Heart left ventricle (tissue), 16 donors: Measurements from ENCODE around the gene TCF19. TPM values are rescaled to one million over a fixed set of nuclear protein-coding genes. Genes with fewer than 3 reads are reported as not detected.

ENCODE experiments used
- ATAC-seq, 4 donors: fragments of 200-7000 bp; cut with Tn5 transposase; one replicate each; pipeline ENCODE4 v1.9.1; 2020 to 2022; ENCODE audit warnings: moderate library complexity in 4 of 4, mild to moderate bottlenecking in 3 of 4, moderate number of reproducible peaks in 1 of 4
- DNase-seq, 5 donors: peaks; one replicate each; pipeline ENCODE4 v3.0.0-alpha.2; 2020
- H3K27ac ChIP-seq, 12 donors: fragments of 200-600 bp; sonication (generic) in 4 of 12; one replicate each; pipeline versions ENCODE4 v1.5.0 to v1.8.0; 2016 to 2022; ENCODE audit warnings: mild to moderate bottlenecking in 2 of 12
- H3K27me3 ChIP-seq, 9 donors: fragments of 200-600 bp; sonication (generic) in 2 of 9; one replicate each; pipeline versions ENCODE4 v1.5.1 to v1.8.0; 2016 to 2022; ENCODE audit warnings: mild to moderate bottlenecking in 3 of 9
- H3K36me3 ChIP-seq, 9 donors: fragments of 200-600 bp; sonication (generic) in 2 of 9; one replicate each; pipeline versions ENCODE4 v1.5.0 to v1.8.0; 2018 to 2022; ENCODE audit warnings: mild to moderate bottlenecking in 2 of 9
- H3K4me1 ChIP-seq, 12 donors: fragments of 200-600 bp; sonication (generic) in 4 of 12; one replicate each; pipeline versions ENCODE4 v1.5.0 to v1.8.0; 2016 to 2022; ENCODE audit warnings: mild to moderate bottlenecking in 3 of 12
- H3K4me3 ChIP-seq, 12 donors: fragments of 200-600 bp; sonication (generic) in 4 of 12; one replicate each; pipeline versions ENCODE4 v1.5.0 to v1.8.0; 2017 to 2022; ENCODE audit warnings: mild to moderate bottlenecking in 9 of 12, moderate library complexity in 4 of 12
- H3K9me3 ChIP-seq, 12 donors: fragments of 200-600 bp; sonication (generic) in 4 of 12; one replicate each; pipeline versions ENCODE4 v1.5.0 to v1.8.0; 2016 to 2022; ENCODE audit warnings: mild to moderate bottlenecking in 1 of 12
- CTCF ChIP-seq, 12 donors: fragments of 200-600 bp; sonication (generic) in 4 of 12; IDR thresholded peaks; one replicate each; pipeline versions ENCODE4 v1.5.0 to v1.8.0; 2018 to 2022; ENCODE audit warnings: antibody characterized with exemption in 12 of 12, mild to moderate bottlenecking in 5 of 12
- POLR2A ChIP-seq, 2 donors: fragments of 450-650 bp; IDR thresholded peaks; one replicate each; pipeline ENCODE4 v1.6.1; 2017; ENCODE audit warnings: antibody characterized with exemption in 2 of 2, mild to moderate bottlenecking in 2 of 2, moderate library complexity in 2 of 2
- WGBS, 4 donors: extraction: QIAGEN DNeasy Blood & Tissue Kit in 2 of 4; methylation state at CpG; one replicate each; pipeline versions ENCODE4 v1.1.5 to v1.1.7; 2013 to 2018; 5-methylcytosine and 5-hydroxymethylcytosine counted together
- intact Hi-C, 10 donors: fragments of 100-400 bp; cut with DNase I; formaldehyde crosslinking; loops; one replicate each; pipeline versions ENCODE4 v1.11.1 to v1.14.2; 2022
- polyA plus RNA-seq, 2 donors: library from polyadenylated mRNA; stranded (reverse); fragments of 200-250 nt; gene quantifications; one replicate each; pipeline ENCODE4 v1.2.3, GENCODE V29; 2013
- total RNA-seq, 9 donors: library from RNA; depleted of rRNA in 2 of 9; stranded (reverse); fragments of >200 nt in 2 of 9; fragmentation: NEBNext Ultra II Directional in 3 of 9; extraction: Animal tissue kit (Norgen Biotek cat#: 25700) in 3 of 9; gene quantifications; one replicate each; pipeline versions ENCODE4 v1.1.0 to v1.2.4, GENCODE V29; 2016 to 2023
- donor health status: ischemic (EF 13 %, LVEDD 7.1; RV severe dilation, severe dysfunction).
- donor health status: healthy with polysubstance abuse.
- donor health status: DM: no; HTN: yes; CAD: no.
- donor health status: DM: no; HTN: no; CAD: no.
- donor health status: ischemic (EF 25% LVEDD 6.9; RV normal size, moderate dysfunction).
- donor health status: ischemic (EF 25% LVEDD 5.7; RV mildly dilated, moderate dysfunction).
- donor health status: healthy.
- donor health status: DM: yes; HTN: yes; CAD: no.
- donor health status: ischemic (EF 35%, LVEDD 5.7; RV mildly dilated, moderate dysfunction).
- donor health status: nonischemic (EF 11% LVEDD 7.7; RV severe dilation, severe dysfunction).
- donor health status: DM: yes; HTN: yes; CAD: no.
- donor health status: PGD.
- donor health status: ischemic (EF 29% LVEDD 5.4; RV normal size, mild dysfunction).
- donor health status: nonischemic (EF 23%, LVEDD 6.1; RV moderate dilation, normal function).

Gene TCF19
- total and polyA plus RNA-seq, 11 donors: 1.8 to 12.9 (median 2.6) TPM

GRCh38 chr6:31171931-31172905 is 13.8 kb downstream of the TCF19 start:
- Histone ChIP-seq H3K27me3 (no peaks in the 10 kb centered on the region), H3K9me3 (no peaks in the 10 kb centered on the region), H3K4me1 (peaks cover 0 to 23% (median 0%) of the 10 kb centered on the region in 12 donors), H3K36me3 (peaks cover 0 to 3% (median 0%) of the 10 kb centered on the region in 9 donors), H3K4me3 (no peak overlapping the region), H3K27ac (no peak overlapping the region)
- intact Hi-C loops: no loop called here
- no peak for ATAC-seq
- WGBS, 4 donors: 63 to 77% (median 69%) methylated on average over 13 to 16 of the region's 16 CpGs
- no peak for DNase-seq
- TF ChIP-seq POLR2A (IDR thresholded peaks at IDR 0.05): no peak
- no peak for TF ChIP-seq CTCF (IDR thresholded peaks at IDR 0.05)

GRCh38 chr6:31172973-31173384 is 14.6 kb downstream of the TCF19 start:
- WGBS, 4 donors: 56 to 73% (median 62%) methylated on average over 5 of the region's 5 CpGs

GRCh38 chr6:31173406-31173805 is 15.0 kb downstream of the TCF19 start:
- H3K4me3 ChIP-seq: no peak overlapping the region
- peaks cover 0 to 4% (median 0%) of the 10 kb centered on the region in 9 donors for H3K36me3 ChIP-seq
- H3K27ac ChIP-seq: peak overlapping the region in 1 of 12 donors; percentile 19
- peak in 1 of 4 donors; percentile 22 for ATAC-seq
- peaks cover 0 to 24% (median 0%) of the 10 kb centered on the region in 12 donors for H3K4me1 ChIP-seq
- DNase-seq: no peak
- H3K27me3 ChIP-seq: no peaks in the 10 kb centered on the region
- WGBS, 4 donors: 49 to 62% (median 58%) methylated on average over 1 to 3 of the region's 3 CpGs
- intact Hi-C loops: no loop called here
- no peaks in the 10 kb centered on the region for H3K9me3 ChIP-seq
- no peak for TF ChIP-seq CTCF (IDR thresholded peaks at IDR 0.05)

More at GRCh38 chr6:31172973-31173384, 14.6 kb downstream of the TCF19 start:
- Histone ChIP-seq H3K36me3 (peaks cover 0 to 4% (median 0%) of the 10 kb centered on the region in 9 donors), H3K4me1 (peaks cover 0 to 23% (median 0%) of the 10 kb centered on the region in 12 donors), H3K4me3 (no peak overlapping the region), H3K27me3 (no peaks in the 10 kb centered on the region), H3K9me3 (no peaks in the 10 kb centered on the region), H3K27ac (no peak overlapping the region)
- ATAC-seq (no peak), DNase-seq (no peak)
- TF ChIP-seq CTCF (IDR thresholded peaks at IDR 0.05): no peak
- no peak for TF ChIP-seq POLR2A (IDR thresholded peaks at IDR 0.05)
- intact Hi-C loops: no loop called here

GRCh38 chr6:31174378-31174777 is 16.0 kb downstream of the TCF19 start:
- peaks cover 0 to 34% (median 2%) of the 10 kb centered on the region in 12 donors for H3K4me1 ChIP-seq
- ATAC-seq (no peak), DNase-seq (no peak)
- intact Hi-C loops: no loop called here
- peaks cover 0 to 4% (median 0%) of the 10 kb centered on the region in 9 donors for H3K36me3 ChIP-seq
- no peak overlapping the region for H3K4me3 ChIP-seq
- H3K27ac ChIP-seq: no peak overlapping the region
- no peaks in the 10 kb centered on the region for H3K9me3 ChIP-seq
- WGBS, 4 donors: 84 to 97% (median 89%) methylated on average over 5 of the region's 5 CpGs
- no peak for TF ChIP-seq POLR2A (IDR thresholded peaks at IDR 0.05)
- TF ChIP-seq CTCF (IDR thresholded peaks at IDR 0.05): no peak
- no peaks in the 10 kb centered on the region for H3K27me3 ChIP-seq
